ENCODE measurements around the gene HNRNPDL.

DNA sequence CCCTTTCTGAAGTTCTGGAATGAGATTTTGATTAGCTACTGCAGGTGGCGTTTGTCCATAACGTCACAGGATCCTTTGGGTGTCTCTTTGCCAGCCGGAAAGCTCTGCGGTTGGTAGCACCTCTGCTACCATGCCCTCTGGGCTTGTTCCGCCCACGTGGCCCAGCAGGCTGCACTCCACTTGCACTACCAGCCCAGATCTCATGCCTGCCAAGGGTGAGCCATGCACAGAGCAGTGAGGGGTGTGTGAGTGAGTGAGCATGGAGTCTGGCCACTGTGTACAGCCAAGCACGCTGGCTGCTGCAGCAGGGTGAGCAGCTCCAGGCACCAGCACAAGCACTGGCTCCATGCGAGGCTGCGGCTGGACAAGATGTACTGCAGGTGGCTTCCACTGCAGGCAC is 49.9 kb downstream of the HNRNPDL start:
- TF ChIP-seq, protein P1, sequence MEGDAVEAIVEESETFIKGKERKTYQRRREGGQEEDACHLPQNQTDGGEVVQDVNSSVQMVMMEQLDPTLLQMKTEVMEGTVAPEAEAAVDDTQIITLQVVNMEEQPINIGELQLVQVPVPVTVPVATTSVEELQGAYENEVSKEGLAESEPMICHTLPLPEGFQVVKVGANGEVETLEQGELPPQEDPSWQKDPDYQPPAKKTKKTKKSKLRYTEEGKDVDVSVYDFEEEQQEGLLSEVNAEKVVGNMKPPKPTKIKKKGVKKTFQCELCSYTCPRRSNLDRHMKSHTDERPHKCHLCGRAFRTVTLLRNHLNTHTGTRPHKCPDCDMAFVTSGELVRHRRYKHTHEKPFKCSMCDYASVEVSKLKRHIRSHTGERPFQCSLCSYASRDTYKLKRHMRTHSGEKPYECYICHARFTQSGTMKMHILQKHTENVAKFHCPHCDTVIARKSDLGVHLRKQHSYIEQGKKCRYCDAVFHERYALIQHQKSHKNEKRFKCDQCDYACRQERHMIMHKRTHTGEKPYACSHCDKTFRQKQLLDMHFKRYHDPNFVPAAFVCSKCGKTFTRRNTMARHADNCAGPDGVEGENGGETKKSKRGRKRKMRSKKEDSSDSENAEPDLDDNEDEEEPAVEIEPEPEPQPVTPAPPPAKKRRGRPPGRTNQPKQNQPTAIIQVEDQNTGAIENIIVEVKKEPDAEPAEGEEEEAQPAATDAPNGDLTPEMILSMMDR (IDR thresholded peaks at IDR 0.05; ENCODE audit: insufficient read depth, low read length) = no peak
- TF ChIP-seq, protein P2, sequence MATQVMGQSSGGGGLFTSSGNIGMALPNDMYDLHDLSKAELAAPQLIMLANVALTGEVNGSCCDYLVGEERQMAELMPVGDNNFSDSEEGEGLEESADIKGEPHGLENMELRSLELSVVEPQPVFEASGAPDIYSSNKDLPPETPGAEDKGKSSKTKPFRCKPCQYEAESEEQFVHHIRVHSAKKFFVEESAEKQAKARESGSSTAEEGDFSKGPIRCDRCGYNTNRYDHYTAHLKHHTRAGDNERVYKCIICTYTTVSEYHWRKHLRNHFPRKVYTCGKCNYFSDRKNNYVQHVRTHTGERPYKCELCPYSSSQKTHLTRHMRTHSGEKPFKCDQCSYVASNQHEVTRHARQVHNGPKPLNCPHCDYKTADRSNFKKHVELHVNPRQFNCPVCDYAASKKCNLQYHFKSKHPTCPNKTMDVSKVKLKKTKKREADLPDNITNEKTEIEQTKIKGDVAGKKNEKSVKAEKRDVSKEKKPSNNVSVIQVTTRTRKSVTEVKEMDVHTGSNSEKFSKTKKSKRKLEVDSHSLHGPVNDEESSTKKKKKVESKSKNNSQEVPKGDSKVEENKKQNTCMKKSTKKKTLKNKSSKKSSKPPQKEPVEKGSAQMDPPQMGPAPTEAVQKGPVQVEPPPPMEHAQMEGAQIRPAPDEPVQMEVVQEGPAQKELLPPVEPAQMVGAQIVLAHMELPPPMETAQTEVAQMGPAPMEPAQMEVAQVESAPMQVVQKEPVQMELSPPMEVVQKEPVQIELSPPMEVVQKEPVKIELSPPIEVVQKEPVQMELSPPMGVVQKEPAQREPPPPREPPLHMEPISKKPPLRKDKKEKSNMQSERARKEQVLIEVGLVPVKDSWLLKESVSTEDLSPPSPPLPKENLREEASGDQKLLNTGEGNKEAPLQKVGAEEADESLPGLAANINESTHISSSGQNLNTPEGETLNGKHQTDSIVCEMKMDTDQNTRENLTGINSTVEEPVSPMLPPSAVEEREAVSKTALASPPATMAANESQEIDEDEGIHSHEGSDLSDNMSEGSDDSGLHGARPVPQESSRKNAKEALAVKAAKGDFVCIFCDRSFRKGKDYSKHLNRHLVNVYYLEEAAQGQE (IDR thresholded peaks at IDR 0.05; ENCODE audit: insufficient replicate concordance, low read depth) = no peak
- TF ChIP-seq POLR2AphosphoS5 (IDR thresholded peaks at IDR 0.05; ENCODE audit: low read depth) (no peak), GABPA (IDR thresholded peaks at IDR 0.05; ENCODE audit: low read depth) (no peak), SPI1 (IDR thresholded peaks at IDR 0.05; ENCODE audit: borderline replicate concordance, low read depth) (no peak)

All from HL-60 (cell line).